AG04449 (cell line): Measurements from ENCODE around the gene CDKL5.

ENCODE experiments used
- CTCF ChIA-PET: fragments of 350-600 bp; formaldehyde crosslinking; extraction: SDS; loops from one replicate; lab custom pipeline; 2021; ENCODE audit warnings: antibody characterized with exemption; lab: Yijun Ruan, JAX
- POLR2A ChIA-PET: fragments of 400-600, 350-600 bp; formaldehyde crosslinking; extraction: SDS; loops from one replicate; lab custom pipeline; 2020; ENCODE audit warnings: antibody characterized with exemption, inconsistent platforms; lab: Yijun Ruan, JAX
- DNase-seq: peaks from one replicate; pipeline ENCODE4 v3.0.0-alpha.2; 2010; ENCODE audit warnings: low read depth, low spot score
- H3K4me3 ChIP-seq: 2 replicates; pipeline ENCODE4 v1.5.1; 2011; ENCODE audit warnings: low read depth, mild to moderate bottlenecking, control low read depth, low read length
- CTCF ChIP-seq: IDR thresholded peaks from one replicate; pipeline ENCODE4 v1.5.1; 2011; ENCODE audit warnings: mild to moderate bottlenecking, moderate library complexity, low read length, control low read depth, inconsistent platforms; ENCODE audit not compliant: insufficient read depth; ENCODE audit errors: missing control alignments

Gene CDKL5

GRCh38 chrX:18643853-18644252 is 218.4 kb downstream of the CDKL5 start:
- no peak for DNase-seq
- no peak overlapping the region for H3K4me3 ChIP-seq
- CTCF ChIA-PET: no interaction called here
- no peak for TF ChIP-seq CTCF
- POLR2A ChIA-PET: no interaction called here

GRCh38 chrX:18647621-18648020 is 222.2 kb downstream of the CDKL5 start:
- H3K4me3 ChIP-seq: no peak overlapping the region
- TF ChIP-seq CTCF: no peak
- no peak for DNase-seq
- CTCF ChIA-PET: no interaction called here
- POLR2A ChIA-PET: no interaction called here

- POLR2A ChIA-PET: no interaction called here
- TF ChIP-seq CTCF: no peak
- CTCF ChIA-PET: no interaction called here
- no peak for DNase-seq
- no peak overlapping the region for H3K4me3 ChIP-seq
These were observed 224.1 kb downstream of the CDKL5 start for GRCh38 chrX:18649498-18649951.

- H3K4me3 ChIP-seq: no peak overlapping the region
- no peak for DNase-seq
- ChIA-PET POLR2A (no interaction called here), CTCF (no interaction called here)
- no peak for TF ChIP-seq CTCF
These were observed 225.3 kb downstream of the CDKL5 start for GRCh38 chrX:18650662-18651061.

GRCh38 chrX:18652636-18653035 is 227.2 kb downstream of the CDKL5 start:
- DNase-seq: no peak
- CTCF ChIA-PET: no interaction called here
- no peak for TF ChIP-seq CTCF
- H3K4me3 ChIP-seq: no peak overlapping the region
- POLR2A ChIA-PET: interaction anchor here (0.5 kb wide), 1 partner anchor 22 kb away, joined by 3 read pairs; no protein-coding TSS in a partner anchor

GRCh38 chrX:18654875-18655836 is 229.7 kb downstream of the CDKL5 start:
- CTCF ChIA-PET: no interaction called here
- DNase-seq: no peak
- no peak overlapping the region for H3K4me3 ChIP-seq
- TF ChIP-seq CTCF: no peak
- POLR2A ChIA-PET: no interaction called here
